PC-3 (cell line): ENCODE measurements around the gene SP9.

Experiments
- EZH2 ChIP-seq: fragments of 300-600 bp; sonication (generic); IDR thresholded peaks from one replicate; pipeline ENCODE4 v1.6.1; 2017; ENCODE audit warnings: antibody characterized with exemption, mild to moderate bottlenecking, low read length; ENCODE audit not compliant: unreplicated experiment
- TF ChIP-seq, protein P1 (sequence below): fragments of 300-600 bp; sonication (generic); conservative IDR thresholded peaks from 2 replicates; pipeline ENCODE4 v1.5.1; 2017; ENCODE audit warnings: antibody characterized with exemption, low read depth, mild to moderate bottlenecking, low read length

DNA sequence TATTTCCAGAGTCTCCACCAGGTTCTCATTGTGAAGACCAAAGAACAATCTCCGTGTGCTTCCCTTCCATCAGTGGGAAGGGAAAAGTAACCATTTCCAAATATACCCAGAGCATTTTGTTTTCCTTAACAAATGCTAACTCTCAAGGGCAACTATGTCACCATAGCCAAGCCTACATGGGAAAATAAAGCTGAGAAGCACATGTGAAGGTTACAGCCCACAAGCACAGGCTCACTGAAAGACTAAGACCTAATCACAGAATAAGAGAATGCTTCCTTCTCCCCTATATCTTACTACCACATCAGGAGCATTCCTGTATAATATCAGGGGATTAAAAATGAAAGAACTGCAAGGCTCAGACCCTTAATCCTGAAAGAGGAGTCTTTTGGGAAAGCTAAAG, 28.2 kb downstream of the SP9 start:
- TF ChIP-seq, protein P1, sequence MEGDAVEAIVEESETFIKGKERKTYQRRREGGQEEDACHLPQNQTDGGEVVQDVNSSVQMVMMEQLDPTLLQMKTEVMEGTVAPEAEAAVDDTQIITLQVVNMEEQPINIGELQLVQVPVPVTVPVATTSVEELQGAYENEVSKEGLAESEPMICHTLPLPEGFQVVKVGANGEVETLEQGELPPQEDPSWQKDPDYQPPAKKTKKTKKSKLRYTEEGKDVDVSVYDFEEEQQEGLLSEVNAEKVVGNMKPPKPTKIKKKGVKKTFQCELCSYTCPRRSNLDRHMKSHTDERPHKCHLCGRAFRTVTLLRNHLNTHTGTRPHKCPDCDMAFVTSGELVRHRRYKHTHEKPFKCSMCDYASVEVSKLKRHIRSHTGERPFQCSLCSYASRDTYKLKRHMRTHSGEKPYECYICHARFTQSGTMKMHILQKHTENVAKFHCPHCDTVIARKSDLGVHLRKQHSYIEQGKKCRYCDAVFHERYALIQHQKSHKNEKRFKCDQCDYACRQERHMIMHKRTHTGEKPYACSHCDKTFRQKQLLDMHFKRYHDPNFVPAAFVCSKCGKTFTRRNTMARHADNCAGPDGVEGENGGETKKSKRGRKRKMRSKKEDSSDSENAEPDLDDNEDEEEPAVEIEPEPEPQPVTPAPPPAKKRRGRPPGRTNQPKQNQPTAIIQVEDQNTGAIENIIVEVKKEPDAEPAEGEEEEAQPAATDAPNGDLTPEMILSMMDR, result no peak
- TF ChIP-seq EZH2, result no peak
